WERI-Rb-1 (cell line): ENCODE measurements around the gene FRAS1.

ENCODE experiments used
- DNase-seq: peaks from one replicate; pipeline ENCODE4 v3.0.0-alpha.2; 2020
- H3K27ac ChIP-seq: fragments of 250-450 bp; sonication (Bioruptor Pico); 2 replicates; pipeline ENCODE4 v1.5.1; 2020; ENCODE audit warnings: mild to moderate bottlenecking, moderate library complexity
- H3K27me3 ChIP-seq: fragments of 250-450 bp; sonication (Bioruptor Pico); 2 replicates; pipeline ENCODE4 v1.5.1; 2021; ENCODE audit warnings: mild to moderate bottlenecking, low read depth, moderate library complexity; ENCODE audit not compliant: insufficient read depth, severe bottlenecking
- H3K36me3 ChIP-seq: fragments of 250-450 bp; sonication (Bioruptor Pico); 2 replicates; pipeline ENCODE4 v1.5.1; 2020; ENCODE audit warnings: mild to moderate bottlenecking, moderate library complexity
- H3K4me3 ChIP-seq: 2 replicates; pipeline ENCODE4 v1.5.1; 2011; ENCODE audit warnings: low read depth, mild to moderate bottlenecking, control low read depth, low read length
- H3K9me3 ChIP-seq: fragments of 250-450 bp; sonication (Bioruptor Pico); 2 replicates; pipeline ENCODE4 v1.5.1; 2021; ENCODE audit warnings: mild to moderate bottlenecking, moderate library complexity; ENCODE audit not compliant: severe bottlenecking
- CTCF ChIP-seq: IDR thresholded peaks from 2 replicates; pipeline ENCODE4 v1.5.1; 2011; ENCODE audit warnings: low read depth, mild to moderate bottlenecking, control low read depth, inconsistent platforms, low read length

Gene FRAS1

GRCh38 chr4:78154972-78155590, 98.0 kb downstream of the FRAS1 start:
- DNase-seq: no peak
- TF ChIP-seq CTCF: no peak

GRCh38 chr4:78155616-78156105, 98.5 kb downstream of the FRAS1 start:
- no peak for DNase-seq
- Histone ChIP-seq H3K9me3 (no peaks in the 10 kb centered on the region), H3K36me3 (no peaks in the 10 kb centered on the region), H3K27ac (no peak overlapping the region), H3K27me3 (no peaks in the 10 kb centered on the region), H3K4me3 (no peak overlapping the region)
- TF ChIP-seq CTCF: no peak

More at GRCh38 chr4:78154972-78155590, 98.0 kb downstream of the FRAS1 start:
- Histone ChIP-seq H3K27me3 (no peaks in the 10 kb centered on the region), H3K9me3 (no peaks in the 10 kb centered on the region), H3K27ac (no peak overlapping the region), H3K4me3 (no peak overlapping the region), H3K36me3 (no peaks in the 10 kb centered on the region)

GRCh38 chr4:78156520-78156919, 99.4 kb downstream of the FRAS1 start:
- DNase-seq: no peak
- no peaks in the 10 kb centered on the region for H3K27me3 ChIP-seq
- no peaks in the 10 kb centered on the region for H3K36me3 ChIP-seq
- no peak for TF ChIP-seq CTCF
- H3K27ac ChIP-seq: no peak overlapping the region
- H3K9me3 ChIP-seq: no peaks in the 10 kb centered on the region
- no peak overlapping the region for H3K4me3 ChIP-seq

- no peak overlapping the region for H3K27ac ChIP-seq
- no peaks in the 10 kb centered on the region for H3K9me3 ChIP-seq
- no peaks in the 10 kb centered on the region for H3K36me3 ChIP-seq
- TF ChIP-seq CTCF: no peak
- no peak overlapping the region for H3K4me3 ChIP-seq
- no peak for DNase-seq
- no peaks in the 10 kb centered on the region for H3K27me3 ChIP-seq
These were observed 105.2 kb downstream of the FRAS1 start for GRCh38 chr4:78162342-78162741.

GRCh38 chr4:78162821-78163220, 105.7 kb downstream of the FRAS1 start:
- TF ChIP-seq CTCF: no peak
- Histone ChIP-seq H3K36me3 (no peaks in the 10 kb centered on the region), H3K27ac (no peak overlapping the region), H3K9me3 (no peaks in the 10 kb centered on the region), H3K4me3 (no peak overlapping the region), H3K27me3 (no peaks in the 10 kb centered on the region)
- DNase-seq: no peak

GRCh38 chr4:78165758-78166157, 108.6 kb downstream of the FRAS1 start:
- DNase-seq: no peak
- Histone ChIP-seq H3K27ac (no peak overlapping the region), H3K9me3 (no peaks in the 10 kb centered on the region), H3K36me3 (no peaks in the 10 kb centered on the region), H3K27me3 (no peaks in the 10 kb centered on the region), H3K4me3 (no peak overlapping the region)
- no peak for TF ChIP-seq CTCF
